Activated naive CD4-positive, alpha-beta T cell treated with anti-CD3 and anti-CD28 coated beads, Interleukin-2, amount 50 U/mL, for 16 hours (primary cell): ENCODE measurements around the gene MAP7D2.

Source experiments
- DNase-seq: peaks from one replicate; pipeline ENCODE4 v3.0.0-alpha.2; 2020

The MAP7D2 gene

DNA sequence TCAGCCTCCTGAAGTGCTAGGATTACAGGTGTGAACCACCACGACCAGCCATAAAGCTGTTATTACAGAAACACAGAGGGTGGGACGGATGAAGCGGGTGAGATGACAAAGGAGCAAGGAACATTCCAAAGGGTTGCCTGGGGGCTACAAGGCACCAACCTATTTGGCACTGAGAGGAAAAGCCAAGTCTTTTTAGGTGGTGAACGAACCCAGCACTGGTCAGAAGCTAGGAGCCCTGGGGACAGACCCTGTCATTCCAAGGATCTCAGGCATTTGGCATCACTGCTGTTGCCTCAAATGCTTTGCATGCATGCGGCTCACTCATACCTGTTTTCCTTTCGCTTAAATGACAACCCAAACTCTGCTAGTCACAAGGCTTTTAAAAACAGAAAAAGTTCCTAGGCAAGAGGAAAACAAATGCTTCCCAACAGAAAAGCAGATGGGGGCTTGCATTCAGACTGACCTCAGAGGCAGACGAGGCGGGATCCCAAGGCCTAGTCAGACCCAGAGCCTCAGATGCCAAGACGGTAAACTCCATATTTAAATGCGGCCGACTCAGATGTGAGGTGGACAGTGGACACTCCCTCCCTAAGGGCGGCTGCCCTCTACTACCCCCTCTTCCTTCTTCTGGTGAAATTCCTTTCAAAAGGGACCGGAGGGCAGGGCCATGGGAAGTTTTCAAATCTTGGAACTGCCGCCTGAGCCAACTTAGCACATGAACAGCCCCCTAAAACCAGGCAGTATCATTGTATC, 4.5 kb downstream of the MAP7D2 start:
- DNase-seq, result no peak

- DNase-seq, result no peak
Observed at GRCh38 chrX:20111271-20111670, 5.4 kb downstream of the MAP7D2 start.

- no peak for DNase-seq
Observed at GRCh38 chrX:20101934-20102581, 14.6 kb downstream of the MAP7D2 start.

DNA sequence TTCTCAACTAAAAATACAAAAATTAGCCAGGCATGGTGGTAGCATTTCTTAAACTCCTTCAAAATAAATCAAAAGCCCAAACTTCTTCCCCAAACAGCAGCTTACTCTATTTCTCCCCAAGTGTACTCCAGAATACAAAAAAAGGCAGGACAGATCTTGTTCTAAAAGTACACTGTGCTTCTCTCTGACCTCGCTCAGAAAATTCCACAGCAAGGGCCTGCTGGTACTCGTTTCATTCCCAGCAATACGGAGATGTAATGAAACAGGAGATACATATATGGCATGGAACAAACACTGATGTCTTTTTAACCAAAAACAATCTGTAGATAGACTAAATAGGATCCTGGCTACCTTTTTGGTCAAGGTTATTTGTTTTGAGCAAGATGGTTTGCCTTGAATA, 25.2 kb downstream of the MAP7D2 start:
- DNase-seq, result no peak

- DNase-seq, result no peak
Observed at GRCh38 chrX:20089845-20090244, 26.9 kb downstream of the MAP7D2 start.

DNA sequence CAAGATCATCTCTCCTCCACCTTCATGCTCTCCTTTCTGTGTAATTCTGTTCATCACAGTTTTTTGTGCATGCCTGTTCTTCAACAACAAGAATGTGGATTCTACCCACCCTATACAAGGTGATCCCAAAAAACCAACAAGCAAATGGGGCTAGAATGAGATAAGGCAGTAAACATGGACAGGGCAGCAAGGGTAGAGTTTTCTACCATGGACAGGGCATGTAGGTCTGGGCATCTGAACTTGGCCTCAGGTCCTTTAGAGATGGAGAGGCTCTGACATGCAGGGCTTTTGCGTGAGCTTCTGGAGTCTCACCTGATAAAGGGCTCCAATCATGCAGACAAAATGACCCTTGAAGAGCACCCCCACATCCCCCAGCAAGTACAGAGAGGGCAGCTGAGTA, 36.4 kb downstream of the MAP7D2 start:
- DNase-seq, result no peak

- DNase-seq, result no peak
Observed at GRCh38 chrX:20071511-20072079, 45.1 kb downstream of the MAP7D2 start.

DNA sequence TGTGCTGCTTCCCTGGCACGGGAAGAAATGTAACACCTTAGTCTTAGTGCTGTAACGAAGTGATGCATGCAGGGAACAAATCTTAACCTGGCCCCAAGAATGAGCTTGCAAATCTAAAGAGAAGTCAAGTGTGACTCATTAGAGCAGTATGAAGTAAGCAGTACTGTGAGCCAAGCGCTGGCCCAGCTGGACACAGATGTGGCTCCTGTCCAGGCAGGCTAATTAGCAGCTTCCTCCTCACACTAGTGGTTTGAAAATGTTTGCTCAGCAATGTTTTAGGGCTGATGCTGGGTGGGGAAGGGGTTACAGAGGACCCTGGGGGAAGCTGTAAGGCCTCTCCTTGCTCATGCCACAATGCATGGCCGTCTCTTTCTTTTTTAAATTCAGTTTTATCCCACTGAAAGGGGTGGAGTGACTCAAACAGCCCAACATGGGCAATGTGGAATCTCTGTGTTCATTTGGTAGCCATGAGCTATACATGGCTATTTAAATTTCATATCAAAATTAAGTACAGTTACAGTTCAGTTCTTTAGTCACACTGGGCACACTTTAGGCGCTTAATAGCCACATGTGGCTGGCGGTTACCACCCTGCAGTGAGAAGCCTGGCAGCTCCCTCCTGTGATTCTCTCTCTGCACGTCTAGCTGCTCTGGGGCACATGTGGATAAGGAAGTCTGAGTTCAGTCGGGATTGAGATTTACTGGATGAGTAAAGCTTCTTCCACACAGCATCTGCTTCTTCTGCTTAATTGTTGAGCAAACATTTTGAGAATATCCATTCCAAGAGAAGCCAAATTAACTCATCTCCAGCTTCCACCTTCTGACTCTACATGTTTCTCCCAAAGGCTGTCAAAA, 48.8 kb downstream of the MAP7D2 start:
- no peak for DNase-seq

- DNase-seq, result peak; percentile 10
Observed at GRCh38 chrX:20066968-20067708, 49.6 kb downstream of the MAP7D2 start.

GRCh38 chrX:20063716-20064351, 52.9 kb downstream of the MAP7D2 start:
- no peak for DNase-seq

DNA sequence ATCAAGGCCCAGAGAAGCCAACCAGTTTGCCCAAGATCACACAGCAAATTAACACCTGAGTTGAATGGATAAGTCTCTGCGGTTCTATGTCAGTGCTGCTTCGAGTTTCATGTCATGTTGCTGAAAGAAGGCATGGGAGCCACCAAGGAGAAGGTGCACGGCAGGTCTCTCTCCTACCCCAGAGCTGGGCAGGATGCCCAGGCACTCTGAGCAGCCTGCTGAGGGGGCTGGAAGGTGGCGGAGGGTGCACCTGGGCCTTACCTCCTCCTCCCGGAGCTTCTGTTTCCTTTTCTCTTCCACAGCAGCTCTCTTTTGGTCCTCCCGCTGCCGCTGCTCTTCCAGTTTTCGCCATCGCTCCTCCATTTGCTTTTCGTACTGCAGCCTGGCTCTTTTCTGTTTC, 53.6 kb downstream of the MAP7D2 start:
- DNase-seq, result no peak

DNA sequence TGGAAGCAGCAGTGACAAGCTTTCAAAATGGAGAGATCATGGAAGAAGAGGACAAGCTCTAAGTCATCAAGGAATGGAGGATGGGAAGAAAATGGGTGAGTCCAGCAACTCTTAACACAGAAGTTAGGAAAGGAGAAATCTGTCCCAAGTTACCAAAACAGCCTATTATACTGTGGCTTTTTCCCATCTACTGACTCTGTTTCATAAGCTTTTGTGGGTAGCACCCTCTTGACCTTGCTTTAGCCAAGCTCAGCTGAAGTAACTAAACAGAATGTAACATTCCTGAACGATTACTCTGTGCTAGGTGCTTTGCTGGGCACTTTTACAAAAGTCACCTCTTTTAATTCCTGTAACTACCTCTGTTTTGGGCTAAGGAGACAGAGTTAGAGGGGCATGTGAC, 54.9 kb downstream of the MAP7D2 start:
- DNase-seq, result no peak

DNA sequence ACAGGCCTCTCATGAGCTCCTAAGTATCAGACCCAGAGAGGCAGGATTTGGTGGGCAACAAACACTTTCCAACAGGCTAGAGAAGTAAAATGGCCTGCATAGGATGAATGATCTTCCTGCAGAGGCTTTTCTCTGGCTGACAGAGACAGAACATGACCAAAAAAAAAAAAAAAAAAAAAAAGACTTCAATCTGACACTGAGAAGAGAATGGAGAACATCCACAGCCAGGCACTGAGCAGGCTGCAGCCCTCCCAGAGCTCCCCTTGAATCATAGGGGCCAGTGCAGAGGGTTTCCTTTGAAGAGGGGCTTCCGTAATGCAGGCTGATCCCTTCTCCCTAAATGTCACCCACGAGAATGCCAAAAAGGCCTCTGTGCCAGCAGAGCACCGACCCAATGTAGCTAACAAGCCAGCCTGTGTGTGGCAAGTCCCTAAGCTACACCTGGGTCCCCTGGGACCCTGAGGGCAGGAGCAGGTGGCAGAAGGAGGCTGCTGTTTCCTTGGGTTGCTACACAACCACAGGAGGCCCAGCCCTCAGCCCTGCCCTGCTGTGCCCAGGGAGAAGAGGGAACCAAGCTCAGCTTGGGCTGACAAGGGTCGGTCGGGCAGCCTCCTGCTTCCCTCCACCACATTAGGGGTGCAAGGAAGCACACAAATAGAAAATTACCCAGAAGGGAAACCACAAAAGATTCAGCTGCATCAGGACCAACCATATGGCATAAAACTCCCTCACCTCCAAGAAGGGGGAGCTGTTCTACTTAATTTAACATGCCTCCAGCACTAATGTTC, 55.6 kb downstream of the MAP7D2 start:
- no peak for DNase-seq

DNA sequence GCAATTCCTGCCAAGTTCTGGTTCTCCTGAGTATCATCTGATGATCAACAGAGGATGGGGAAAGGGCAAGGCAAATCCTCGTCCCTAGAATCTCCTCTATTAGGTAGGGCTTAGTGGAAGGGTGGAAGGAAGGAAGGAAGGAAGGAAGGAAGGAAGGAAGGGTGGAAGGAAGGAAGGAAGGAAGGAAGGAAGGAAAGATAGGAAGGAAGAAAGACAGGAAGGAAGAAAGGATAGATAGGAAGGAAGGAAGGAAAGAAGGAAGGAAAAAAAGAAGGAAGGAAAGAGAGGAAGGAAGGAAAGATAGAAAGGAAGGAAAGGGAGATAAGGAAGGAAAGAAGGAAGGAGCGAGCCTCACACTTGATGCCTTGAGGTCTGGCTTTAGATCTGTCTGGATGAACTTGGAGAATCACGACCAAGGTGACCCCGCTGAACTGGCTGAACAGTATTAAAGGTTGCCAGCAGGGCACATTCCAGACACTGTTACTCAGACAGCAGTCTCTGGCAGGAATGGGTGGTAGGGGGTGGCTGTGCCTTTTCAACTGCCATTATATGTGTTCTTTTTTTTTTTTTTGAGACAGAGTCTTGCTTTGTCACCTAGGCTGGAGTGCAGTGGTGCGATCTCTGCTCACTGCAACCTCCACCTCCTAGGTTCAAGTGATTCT, 57.1 kb downstream of the MAP7D2 start:
- DNase-seq, result no peak

GRCh38 chrX:20057479-20057878, 59.2 kb downstream of the MAP7D2 start:
- no peak for DNase-seq

DNA sequence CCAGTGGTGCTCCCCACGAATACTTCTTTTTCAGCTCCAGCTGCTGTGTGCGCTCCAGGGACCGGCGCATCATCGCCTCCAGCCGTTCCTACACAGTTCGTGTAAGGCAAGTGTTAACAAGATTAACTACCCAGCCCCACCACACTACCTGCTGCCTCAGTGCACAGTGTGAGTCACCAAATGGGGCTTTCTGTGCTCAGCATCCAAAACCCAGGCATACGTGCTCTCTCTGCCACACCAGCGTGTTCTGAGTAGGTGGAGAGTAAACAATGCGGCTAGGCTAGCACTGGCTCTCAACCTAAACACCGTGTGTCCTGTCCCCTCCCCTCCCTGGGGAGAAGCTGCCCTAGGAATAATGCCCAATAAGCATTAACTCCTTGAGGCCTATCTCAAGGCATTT, 60.0 kb downstream of the MAP7D2 start:
- no peak for DNase-seq

DNA sequence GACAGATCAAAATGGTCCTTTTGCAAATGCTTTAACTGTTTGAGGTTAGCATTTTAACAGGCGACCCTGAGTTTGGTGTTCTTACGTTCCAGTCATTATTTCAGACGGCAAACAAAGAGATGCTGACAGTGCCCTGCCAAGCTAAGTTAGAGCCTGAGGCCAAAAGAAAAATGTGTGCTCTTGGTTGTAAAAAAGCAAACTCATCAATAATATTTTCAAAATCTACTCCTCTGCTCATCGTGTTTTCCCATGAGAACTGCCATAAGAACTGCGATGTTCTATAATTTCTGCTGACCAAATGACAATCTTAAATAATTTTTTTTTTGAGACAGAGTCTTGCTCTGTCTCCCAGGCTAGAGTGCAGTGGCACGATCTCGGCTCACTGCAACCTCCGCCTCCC, 63.2 kb downstream of the MAP7D2 start:
- DNase-seq, result no peak

DNA sequence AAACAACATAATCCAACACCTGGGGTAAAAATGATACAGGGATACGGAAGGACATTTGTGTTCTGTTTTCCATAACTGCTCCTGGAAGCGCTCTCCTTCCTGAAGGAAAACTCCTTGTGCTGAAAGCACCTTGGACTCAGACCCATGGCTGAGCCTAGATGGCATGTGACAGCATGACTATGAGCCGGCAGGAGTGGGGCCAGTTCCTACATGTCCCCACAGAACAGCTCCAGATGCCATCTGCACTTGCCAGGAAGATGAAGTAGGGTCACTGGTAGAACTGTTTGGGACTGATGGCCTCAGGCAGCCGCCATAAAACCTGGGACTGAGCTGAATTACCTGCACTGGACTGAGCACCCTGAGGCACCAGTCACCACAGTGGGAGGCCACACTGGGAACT, 69.8 kb downstream of the MAP7D2 start:
- no peak for DNase-seq

DNA sequence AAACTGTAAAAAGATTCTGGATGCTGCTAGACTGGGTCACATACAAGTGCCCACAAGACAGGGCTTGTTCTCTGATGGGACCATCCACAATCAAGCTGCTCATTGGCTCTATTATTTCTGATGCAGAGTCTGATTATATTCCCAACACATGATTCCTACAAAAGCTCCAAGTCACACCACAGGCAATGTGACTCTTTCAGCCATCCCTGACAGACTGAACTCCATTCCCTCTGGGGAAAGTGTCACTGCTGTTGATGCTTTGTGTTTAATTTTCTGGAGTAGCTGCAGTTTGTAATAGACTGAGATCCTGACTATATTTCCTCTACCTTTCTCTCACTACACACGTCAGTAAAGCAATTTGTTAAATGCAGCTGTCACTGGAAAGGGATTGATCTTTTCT, 70.5 kb downstream of the MAP7D2 start:
- DNase-seq, result no peak

DNA sequence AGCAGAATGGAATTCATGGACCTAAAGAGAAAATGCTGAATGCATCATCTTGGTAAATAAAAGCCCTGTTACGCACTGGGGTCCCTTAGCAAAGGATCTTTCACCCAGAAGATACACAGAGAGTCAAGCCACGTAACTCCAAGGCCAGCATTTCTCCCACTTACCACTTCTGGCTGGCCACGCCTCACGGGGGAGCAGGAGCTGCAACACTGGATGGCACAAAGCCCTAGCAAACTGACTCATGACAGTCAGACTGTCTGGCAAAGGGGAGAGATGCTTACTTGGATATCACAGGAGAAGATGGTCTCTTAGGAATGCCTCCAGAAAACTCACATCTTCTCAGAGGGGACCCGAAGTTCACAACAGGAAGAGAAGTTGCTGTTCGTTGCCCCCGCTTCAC, 74.5 kb downstream of the MAP7D2 start:
- no peak for DNase-seq

DNA sequence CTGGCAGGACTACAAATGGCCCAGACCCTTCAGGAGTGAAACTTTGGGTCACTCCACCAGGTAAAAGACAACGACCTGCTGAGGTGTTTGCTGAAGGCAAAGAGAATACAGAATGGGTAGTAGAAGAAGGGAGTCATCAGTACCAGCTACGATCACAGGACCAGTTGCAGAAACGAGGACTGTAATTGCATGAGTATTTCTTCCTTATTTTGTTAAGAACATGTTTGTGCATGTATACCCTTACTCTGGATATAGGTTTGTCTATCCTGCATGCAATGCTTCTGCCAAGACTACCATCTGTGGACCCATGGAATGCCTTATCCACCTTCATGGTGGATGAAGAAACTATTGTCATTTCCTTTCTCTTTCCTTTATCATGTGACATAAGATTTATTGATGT, 77.7 kb downstream of the MAP7D2 start:
- no peak for DNase-seq
